Transverse colon (tissue), 4 donors: ENCODE measurements around the gene AP1G2. TPM values are rescaled to one million over a fixed set of nuclear protein-coding genes. Genes with fewer than 3 reads are reported as not detected.

ENCODE experiments used
- DNase-seq: peaks from one replicate; pipeline ENCODE4 v3.0.0-alpha.2; 2019
- H3K27ac ChIP-seq, 4 donors: fragments of 200-600 bp; sonication (generic); 2 replicates each; pipeline ENCODE4 v1.5.1; 2016 to 2018; ENCODE audit warnings: inconsistent platforms in 4 of 4
- H3K27me3 ChIP-seq: fragments of 200-600 bp; sonication (generic); 2 replicates; pipeline ENCODE4 v1.5.1; 2017; ENCODE audit warnings: inconsistent platforms
- H3K36me3 ChIP-seq, 4 donors: fragments of 200-600 bp; sonication (generic); 2 replicates each; pipeline ENCODE4 v1.5.1; 2017 to 2019; ENCODE audit warnings: inconsistent platforms in 4 of 4
- H3K4me1 ChIP-seq, 4 donors: fragments of 200-600 bp; sonication (generic); 2 replicates each; pipeline ENCODE4 v1.5.1; 2017 to 2020; ENCODE audit warnings: inconsistent platforms in 4 of 4
- H3K4me3 ChIP-seq, 4 donors: fragments of 200-600 bp; sonication (generic); 1 replicate in 1 of 4; 2 replicates in 3 of 4; pipeline versions ENCODE4 v1.5.1 to v1.6.1; 2017 to 2019; ENCODE audit warnings: inconsistent platforms in 4 of 4
- H3K9me3 ChIP-seq, 2 donors: fragments of 200-600 bp; sonication (generic); 2 replicates each; pipeline ENCODE4 v1.5.1; 2017 to 2019; ENCODE audit warnings: inconsistent platforms in 2 of 2
- EP300 ChIP-seq: sonication (generic); formaldehyde crosslinking; IDR thresholded peaks from one replicate; pipeline ENCODE4 v1.6.1; 2017; ENCODE audit warnings: antibody characterized with exemption, low read depth
- POLR2A ChIP-seq: fragments of 450-650 bp; IDR thresholded peaks from one replicate; pipeline ENCODE4 v1.6.1; 2016; ENCODE audit warnings: antibody characterized with exemption, mild to moderate bottlenecking, moderate library complexity
- POLR2AphosphoS5 ChIP-seq, 3 donors: sonication (generic); formaldehyde crosslinking; IDR thresholded peaks; one replicate each; pipeline ENCODE4 v1.6.1; 2016; ENCODE audit warnings: antibody characterized with exemption in 3 of 3
- WGBS, 2 donors: methylation state at CpG; one replicate each; pipeline ENCODE4 v1.1.5; 2018; ENCODE audit warnings: low coverage in 1 of 2; 5-methylcytosine and 5-hydroxymethylcytosine counted together
- in situ Hi-C, 4 donors: fragments of 200-750 bp; cut with MboI; loops; one replicate each; pipeline versions ENCODE4 v1.15.0 to v1.15.1; 2017; ENCODE audit warnings: low sequenced_read_pairs in 3 of 4, low pct_ligation_motif_present in 1 of 4, low pct_unique_long_range_greater_than_20kb in 1 of 4
- intact Hi-C: fragments of 100-400 bp; cut with DNase I; formaldehyde crosslinking; loops from one replicate; pipeline ENCODE4 v1.15.1; 2023; ENCODE audit warnings: low total_unique reads
- total RNA-seq, 4 donors: library from RNA; depleted of rRNA; stranded (reverse); fragments of >200 nt; gene quantifications; one replicate each; pipeline ENCODE4 v1.1.0, GENCODE V29; 2016
- TF ChIP-seq, protein P1 (sequence below), 5 experiments: fragments of 200-600 bp in 3 of 5; fragments of 450-650 bp in 2 of 5; sonication (generic) in 3 of 5; IDR thresholded peaks; 1 replicate in 2 of 5; 2 replicates in 3 of 5; pipeline ENCODE4 v1.5.1; 2016 to 2017; ENCODE audit warnings: antibody characterized with exemption in 5 of 5, inconsistent platforms in 3 of 5, mild to moderate bottlenecking in 2 of 5, moderate library complexity in 1 of 5

AP1G2 gene
- total RNA-seq, 4 donors from 2014 or later = 163 to 508 (median 237) TPM

DNA sequence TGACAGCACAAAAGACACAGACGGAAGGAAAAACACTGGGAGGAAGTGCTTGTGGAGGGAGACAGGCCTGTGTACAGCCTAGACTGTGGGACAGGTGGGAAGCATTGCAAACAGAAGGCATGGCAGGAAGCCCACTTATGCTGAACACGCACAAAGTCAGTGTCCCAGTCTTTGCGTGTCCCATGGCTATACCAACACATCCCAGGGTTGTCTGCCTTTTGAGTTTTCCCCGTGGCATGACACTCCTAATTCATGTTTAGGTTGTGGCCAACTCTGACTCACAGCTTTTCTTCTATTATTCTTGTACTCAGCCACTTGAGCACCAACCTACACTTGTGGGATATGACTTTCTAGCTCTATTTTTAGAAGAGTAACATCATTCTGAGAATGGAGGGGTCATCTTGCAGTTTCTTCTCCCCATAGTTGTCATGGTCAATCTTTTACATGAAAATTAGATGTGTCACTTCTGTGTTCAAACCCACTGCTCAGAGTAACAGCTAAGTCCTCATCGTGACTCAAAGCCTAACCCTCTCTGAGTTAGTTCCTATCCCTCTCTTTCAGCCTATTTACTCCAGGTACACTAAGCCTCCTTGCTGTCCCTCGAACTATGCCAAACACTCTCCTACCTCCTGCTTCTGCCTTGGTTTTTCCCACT is 38.5 kb upstream of the AP1G2 start:
- Histone ChIP-seq H3K27me3 (no peaks in the 10 kb centered on the region), H3K4me1 (peaks cover 0 to 24% (median 17%) of the 10 kb centered on the region in 4 donors), H3K27ac (no peak overlapping the region), H3K9me3 (no peaks in the 10 kb centered on the region), H3K4me3 (no peak overlapping the region), H3K36me3 (no peaks in the 10 kb centered on the region)
- no peak for DNase-seq
- 50 to 67% methylated on average over 2 to 6 of the region's 6 CpGs for WGBS, 2 donors
- TF ChIP-seq EP300 (no peak), POLR2AphosphoS5 (IDR thresholded peaks at IDR 0.05) (no peak), POLR2A (no peak)
- TF ChIP-seq, protein P1, sequence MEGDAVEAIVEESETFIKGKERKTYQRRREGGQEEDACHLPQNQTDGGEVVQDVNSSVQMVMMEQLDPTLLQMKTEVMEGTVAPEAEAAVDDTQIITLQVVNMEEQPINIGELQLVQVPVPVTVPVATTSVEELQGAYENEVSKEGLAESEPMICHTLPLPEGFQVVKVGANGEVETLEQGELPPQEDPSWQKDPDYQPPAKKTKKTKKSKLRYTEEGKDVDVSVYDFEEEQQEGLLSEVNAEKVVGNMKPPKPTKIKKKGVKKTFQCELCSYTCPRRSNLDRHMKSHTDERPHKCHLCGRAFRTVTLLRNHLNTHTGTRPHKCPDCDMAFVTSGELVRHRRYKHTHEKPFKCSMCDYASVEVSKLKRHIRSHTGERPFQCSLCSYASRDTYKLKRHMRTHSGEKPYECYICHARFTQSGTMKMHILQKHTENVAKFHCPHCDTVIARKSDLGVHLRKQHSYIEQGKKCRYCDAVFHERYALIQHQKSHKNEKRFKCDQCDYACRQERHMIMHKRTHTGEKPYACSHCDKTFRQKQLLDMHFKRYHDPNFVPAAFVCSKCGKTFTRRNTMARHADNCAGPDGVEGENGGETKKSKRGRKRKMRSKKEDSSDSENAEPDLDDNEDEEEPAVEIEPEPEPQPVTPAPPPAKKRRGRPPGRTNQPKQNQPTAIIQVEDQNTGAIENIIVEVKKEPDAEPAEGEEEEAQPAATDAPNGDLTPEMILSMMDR (IDR thresholded peaks at IDR 0.05) = no peak
- intact Hi-C loops = no loop called here
- in situ Hi-C loops = no loop called here

DNA sequence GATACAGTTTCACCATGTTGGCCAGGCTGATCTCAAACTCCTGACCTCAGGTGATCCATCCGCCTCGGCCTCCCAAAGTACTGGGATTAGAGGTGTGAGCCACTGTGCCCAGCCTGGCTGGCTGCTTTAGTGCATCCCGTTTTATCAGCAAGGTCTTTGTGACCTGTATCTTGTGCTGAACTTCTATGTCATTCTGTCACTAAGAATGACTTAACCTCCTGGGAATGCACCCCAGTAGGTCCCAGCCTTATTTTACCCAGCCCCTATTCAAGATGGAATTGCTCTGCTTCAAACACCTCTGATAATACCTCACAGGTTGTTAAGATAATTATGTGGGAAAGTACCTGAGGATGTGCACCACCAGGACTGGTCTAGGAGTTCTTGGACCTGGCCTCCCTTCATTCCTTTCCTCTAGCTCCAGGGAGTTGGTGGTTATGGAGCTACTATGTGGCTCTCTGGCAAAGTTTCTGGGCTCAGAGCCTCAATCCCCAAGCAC is 37.1 kb upstream of the AP1G2 start:
- no peak overlapping the region for H3K27ac ChIP-seq
- intact Hi-C loops = no loop called here
- H3K27me3 ChIP-seq = no peaks in the 10 kb centered on the region
- no peak for DNase-seq
- TF ChIP-seq POLR2AphosphoS5 (IDR thresholded peaks at IDR 0.05) (no peak), POLR2A (no peak), EP300 (no peak)
- TF ChIP-seq, protein P1 (IDR thresholded peaks at IDR 0.05) = no peak
- H3K4me3 ChIP-seq = no peak overlapping the region
- 88% methylated on average over 1 to 3 of the region's 3 CpGs for WGBS, 2 donors
- no peaks in the 10 kb centered on the region for H3K9me3 ChIP-seq
- H3K4me1 ChIP-seq = peaks cover 0 to 11% (median 5%) of the 10 kb centered on the region in 4 donors
- H3K36me3 ChIP-seq = no peaks in the 10 kb centered on the region
- in situ Hi-C loops = no loop called here

DNA sequence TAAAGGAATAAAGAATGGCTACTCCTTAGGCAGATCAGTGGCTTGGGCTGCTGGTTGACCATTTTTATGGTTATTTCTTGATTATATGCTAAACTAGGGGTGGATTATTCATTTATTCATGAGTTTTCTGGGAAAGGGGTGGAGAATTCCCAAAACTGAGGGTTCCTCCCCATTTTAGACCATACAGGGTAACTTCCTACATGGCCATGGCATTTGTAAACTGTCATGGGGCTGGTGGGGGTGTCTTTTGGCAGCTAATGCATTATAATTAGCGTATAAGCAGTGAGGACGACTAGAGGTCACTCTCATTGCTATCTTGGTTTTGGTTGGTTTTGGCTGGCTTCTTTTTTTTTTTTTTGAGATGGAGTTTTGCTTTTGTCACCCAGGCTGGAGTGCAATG is 36.6 kb upstream of the AP1G2 start:
- no peak for DNase-seq
- TF ChIP-seq POLR2AphosphoS5 (IDR thresholded peaks at IDR 0.05) = no peak
- TF ChIP-seq, protein P1 (IDR thresholded peaks at IDR 0.05) = no peak
- no peak for TF ChIP-seq POLR2A
- TF ChIP-seq EP300 = no peak
- peaks cover 0 to 5% (median 2%) of the 10 kb centered on the region in 4 donors for H3K4me1 ChIP-seq
- H3K27ac ChIP-seq = no peak overlapping the region
- H3K36me3 ChIP-seq = no peaks in the 10 kb centered on the region
- intact Hi-C loops = no loop called here
- no peaks in the 10 kb centered on the region for H3K27me3 ChIP-seq
- H3K9me3 ChIP-seq = no peaks in the 10 kb centered on the region
- in situ Hi-C loops = no loop called here
- H3K4me3 ChIP-seq = no peak overlapping the region
- 92 to 94% methylated on average over 2 of the region's 2 CpGs for WGBS, 2 donors

DNA sequence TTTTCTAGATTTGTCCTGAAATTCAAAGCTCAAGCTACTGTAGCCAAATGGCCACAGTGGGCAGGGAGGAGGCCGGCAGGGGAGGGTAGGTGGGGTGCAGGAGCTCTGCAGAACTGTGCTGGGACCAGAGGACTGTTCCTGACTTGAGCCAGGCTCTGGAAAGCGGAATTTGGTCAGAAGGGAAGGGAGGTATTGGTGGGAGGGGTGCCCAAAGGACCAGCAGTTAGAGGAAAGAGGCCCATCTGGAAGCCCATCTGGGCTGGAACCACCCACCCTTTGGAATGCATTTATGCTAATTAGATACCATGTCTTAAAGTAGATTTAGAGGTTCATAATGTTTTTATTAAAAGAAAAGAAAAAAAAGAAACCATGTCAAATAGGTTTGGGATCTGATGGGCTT is 35.5 kb upstream of the AP1G2 start:
- no peak overlapping the region for H3K27ac ChIP-seq
- H3K4me1 ChIP-seq = no peaks in the 10 kb centered on the region
- no peaks in the 10 kb centered on the region for H3K9me3 ChIP-seq
- no peaks in the 10 kb centered on the region for H3K36me3 ChIP-seq
- DNase-seq = no peak
- intact Hi-C loops = no loop called here
- no peak overlapping the region for H3K4me3 ChIP-seq
- in situ Hi-C loops = no loop called here
- TF ChIP-seq, protein P1 (IDR thresholded peaks at IDR 0.05) = no peak
- no peak for TF ChIP-seq POLR2A
- TF ChIP-seq EP300 = no peak
- no peak for TF ChIP-seq POLR2AphosphoS5 (IDR thresholded peaks at IDR 0.05)
- no peaks in the 10 kb centered on the region for H3K27me3 ChIP-seq
- 82% methylated on average over 2 of the region's 2 CpGs; no CpG with 5 or more reads in 1 of the 2 donors for WGBS, 2 donors
